Gastrocnemius medialis (tissue), 4 donors: ENCODE data around the gene PDZRN3.

Experiments
- CTCF ChIP-seq, 5 experiments: fragments of 450-650 bp in 3 of 5; fragments of 200-600 bp in 2 of 5; sonication (generic) in 2 of 5; IDR thresholded peaks in 4 of 5; conservative IDR thresholded peaks in 1 of 5; 1 replicate in 4 of 5; 2 replicates in 1 of 5; pipeline ENCODE4 v1.5.1; 2016 to 2019; ENCODE audit warnings: antibody characterized with exemption in 5 of 5, mild to moderate bottlenecking in 3 of 5, moderate library complexity in 3 of 5
- POLR2A ChIP-seq, 2 donors: fragments of 450-650 bp; IDR thresholded peaks; one replicate each; pipeline ENCODE4 v1.6.1; 2017; ENCODE audit warnings: antibody characterized with exemption in 2 of 2, mild to moderate bottlenecking in 2 of 2, moderate library complexity in 2 of 2

GRCh38 chr3:73437828-73438227, 186.9 kb downstream of the PDZRN3 start:
- TF ChIP-seq POLR2A (IDR thresholded peaks at IDR 0.05), result no peak
- no peak for TF ChIP-seq CTCF (IDR thresholded peaks at IDR 0.05 in 4 of 5, conservative IDR thresholded peaks at IDR 0.05 in 1 of 5)
